ENCODE measurements around the gene C6orf89. TPM values are rescaled to one million over a fixed set of nuclear protein-coding genes. Genes with fewer than 3 reads are reported as not detected.

C6orf89 gene
- total RNA-seq = 56.1 to 76.9 TPM (median 57.4 TPM) in 3 replicates
- long read RNA-seq, full-length matches to known transcripts = 83 of 101 reads
- long read RNA-seq, partial matches to known transcripts = 2 of 101 reads
- long read RNA-seq, other reads (novel, unspliced or antisense) = 16 of 101 reads

GRCh38 chr6:36885461-36886401 lies at the start of gene C6orf89:
Gene C6orf89, plus strand, starts transcription at chr6:36885952. Its CDS starts 13,493 bp downstream, at chr6:36899445.
- H3K9me3 Mint-ChIP-seq (ENCODE audit: low read depth) = no peaks in the 10 kb centered on the region
- DNase-seq (ENCODE audit: low spot score) = peak; percentile 97
- peak; percentile 90 for TF ChIP-seq CTCF (IDR thresholded peaks at IDR 0.05)
- no peaks in the 10 kb centered on the region for H3K36me3 Mint-ChIP-seq (ENCODE audit: low read depth)
- peak within 1 kb of the TSS; percentile 94 for H3K4me3 Mint-ChIP-seq (ENCODE audit: unreplicated experiment)
- no peaks in the 10 kb centered on the region for H3K27me3 Mint-ChIP-seq (ENCODE audit: low read depth)
- H3K4me1 Mint-ChIP-seq (ENCODE audit: low read depth) = peaks cover 27% of the 10 kb centered on the region
- H3K27ac Mint-ChIP-seq (ENCODE audit: unreplicated experiment) = peak within 1 kb of the TSS; percentile 95

- Mint-ChIP-seq H3K4me3 (ENCODE audit: unreplicated experiment) (no peak overlapping the region), H3K9me3 (ENCODE audit: low read depth) (no peaks in the 10 kb centered on the region), H3K36me3 (ENCODE audit: low read depth) (no peaks in the 10 kb centered on the region), H3K4me1 (ENCODE audit: low read depth) (peaks cover 13% of the 10 kb centered on the region), H3K27me3 (ENCODE audit: low read depth) (peaks cover 15% of the 10 kb centered on the region), H3K27ac (ENCODE audit: unreplicated experiment) (no peak overlapping the region)
- DNase-seq (ENCODE audit: low spot score) = no peak
- TF ChIP-seq CTCF (IDR thresholded peaks at IDR 0.05) = no peak
Observed at GRCh38 chr6:36836111-36837021, 49.4 kb upstream of the C6orf89 start.

- Mint-ChIP-seq H3K4me1 (ENCODE audit: low read depth) (peaks cover 13% of the 10 kb centered on the region), H3K9me3 (ENCODE audit: low read depth) (no peaks in the 10 kb centered on the region), H3K4me3 (ENCODE audit: unreplicated experiment) (no peak overlapping the region), H3K27ac (ENCODE audit: unreplicated experiment) (no peak overlapping the region), H3K27me3 (ENCODE audit: low read depth) (peaks cover 15% of the 10 kb centered on the region), H3K36me3 (ENCODE audit: low read depth) (no peaks in the 10 kb centered on the region)
- DNase-seq (ENCODE audit: low spot score) = no peak
- no peak for TF ChIP-seq CTCF (IDR thresholded peaks at IDR 0.05)
Observed at GRCh38 chr6:36837022-36837339, 48.8 kb upstream of the C6orf89 start.

- no peaks in the 10 kb centered on the region for H3K9me3 Mint-ChIP-seq (ENCODE audit: low read depth)
- H3K4me1 Mint-ChIP-seq (ENCODE audit: low read depth) = peaks cover 13% of the 10 kb centered on the region
- H3K36me3 Mint-ChIP-seq (ENCODE audit: low read depth) = no peaks in the 10 kb centered on the region
- no peak for DNase-seq (ENCODE audit: low spot score)
- H3K27ac Mint-ChIP-seq (ENCODE audit: unreplicated experiment) = no peak overlapping the region
- H3K27me3 Mint-ChIP-seq (ENCODE audit: low read depth) = peaks cover 15% of the 10 kb centered on the region
- no peak for TF ChIP-seq CTCF (IDR thresholded peaks at IDR 0.05)
- H3K4me3 Mint-ChIP-seq (ENCODE audit: unreplicated experiment) = no peak overlapping the region
Observed at GRCh38 chr6:36837686-36838085, 48.1 kb upstream of the C6orf89 start.
